GM19397 (cell line): ENCODE results near the gene DOCK2.
"Not testable (repeated sequence)": the region's sequence is repeated elsewhere in the genome, so short reads cannot be mapped to it uniquely, and the experiment has no call there.

Experiments used
- ATAC-seq: cut with Tn5 transposase; IDR thresholded peaks from one replicate; pipeline ENCODE4 v1.9.1; 2021; ENCODE audit warnings: mild to moderate bottlenecking, moderate library complexity; ENCODE audit not compliant: unreplicated experiment

The DOCK2 gene

GRCh38 chr5:169781420-169782345 lies 144.6 kb downstream of the DOCK2 start:
- no peak for ATAC-seq

- no peak for ATAC-seq
Observed at GRCh38 chr5:169785771-169786618, 148.9 kb downstream of the DOCK2 start.

- no peak for ATAC-seq
Observed at GRCh38 chr5:169788168-169788567, 151.1 kb downstream of the DOCK2 start.

GRCh38 chr5:169789417-169789940 lies 152.4 kb downstream of the DOCK2 start:
- no peak for ATAC-seq

GRCh38 chr5:169791251-169791650 lies 154.2 kb downstream of the DOCK2 start:
- no peak for ATAC-seq

GRCh38 chr5:169795338-169795737 lies 158.3 kb downstream of the DOCK2 start:
- no peak for ATAC-seq

- ATAC-seq: no peak
Observed at GRCh38 chr5:169796731-169797130, 159.7 kb downstream of the DOCK2 start.

GRCh38 chr5:169797577-169797976 lies 160.5 kb downstream of the DOCK2 start:
- ATAC-seq: no peak

- ATAC-seq: no peak
Observed at GRCh38 chr5:169798438-169798837, 161.4 kb downstream of the DOCK2 start.

- no peak for ATAC-seq
Observed at GRCh38 chr5:169798906-169799660, 162.0 kb downstream of the DOCK2 start.

GRCh38 chr5:169801324-169801777 lies 164.3 kb downstream of the DOCK2 start:
- no peak for ATAC-seq

GRCh38 chr5:169801781-169802180 lies 164.7 kb downstream of the DOCK2 start:
- no peak for ATAC-seq

GRCh38 chr5:169803077-169803981 lies 166.3 kb downstream of the DOCK2 start:
- ATAC-seq: no peak

- ATAC-seq: no peak
Observed at GRCh38 chr5:169804861-169805260, 167.8 kb downstream of the DOCK2 start.

GRCh38 chr5:169805527-169805934 lies 168.5 kb downstream of the DOCK2 start:
- peak; percentile 87 for ATAC-seq

- peak; percentile 51 for ATAC-seq
Observed at GRCh38 chr5:169805937-169806700, 169.0 kb downstream of the DOCK2 start.

GRCh38 chr5:169808118-169808581 lies 171.1 kb downstream of the DOCK2 start:
- ATAC-seq: no peak

GRCh38 chr5:169808880-169809279 lies 171.8 kb downstream of the DOCK2 start:
- not testable (repeated sequence) for ATAC-seq

- no peak for ATAC-seq
Observed at GRCh38 chr5:169809281-169809680, 172.2 kb downstream of the DOCK2 start.
